ENCODE results near the gene SLC35G2.
"Not testable (repeated sequence)": the region's sequence is repeated elsewhere in the genome, so short reads cannot be mapped to it uniquely, and the experiment has no call there.

Gene SLC35G2

GRCh38 chr3:136818769-136819391 lies at the start of gene SLC35G2:
SLC35G2 (plus strand) TSS chr3:136819126; CDS start chr3:136854461, 35,335 bp downstream.
- no peak for DNase-seq (ENCODE audit: insufficient read length, low spot score)
- FAIRE-seq: no peak

GRCh38 chr3:136772709-136773108 lies 46.2 kb upstream of the SLC35G2 start:
- DNase-seq (ENCODE audit: insufficient read length, low spot score) (no peak), FAIRE-seq (no peak)

- DNase-seq (ENCODE audit: insufficient read length, low spot score) (no peak), FAIRE-seq (no peak)
Measured at GRCh38 chr3:136778865-136779264, 40.1 kb upstream of the SLC35G2 start.

- DNase-seq (ENCODE audit: insufficient read length, low spot score) (no peak), FAIRE-seq (no peak)
Measured at GRCh38 chr3:136780741-136781140, 38.2 kb upstream of the SLC35G2 start.

- FAIRE-seq: no peak
- no peak for DNase-seq (ENCODE audit: insufficient read length, low spot score)
Measured at GRCh38 chr3:136783708-136784191, 35.2 kb upstream of the SLC35G2 start.

- FAIRE-seq: peak; percentile 52
- peak; percentile 41 for DNase-seq (ENCODE audit: insufficient read length, low spot score)
Measured at GRCh38 chr3:136787349-136787748, 31.6 kb upstream of the SLC35G2 start.

- DNase-seq (ENCODE audit: insufficient read length, low spot score) (no peak), FAIRE-seq (no peak)
Measured at GRCh38 chr3:136788154-136788553, 30.8 kb upstream of the SLC35G2 start.

- FAIRE-seq: no peak
- DNase-seq (ENCODE audit: insufficient read length, low spot score): no peak
Measured at GRCh38 chr3:136789976-136790375, 28.9 kb upstream of the SLC35G2 start.

- DNase-seq (ENCODE audit: insufficient read length, low spot score): no peak
- no peak for FAIRE-seq
Measured at GRCh38 chr3:136790786-136791185, 28.1 kb upstream of the SLC35G2 start.

GRCh38 chr3:136792556-136793330 lies 26.2 kb upstream of the SLC35G2 start:
- DNase-seq (ENCODE audit: insufficient read length, low spot score) (no peak), FAIRE-seq (no peak)

GRCh38 chr3:136801146-136801545 lies 17.8 kb upstream of the SLC35G2 start:
- FAIRE-seq; DNase-seq (ENCODE audit: insufficient read length, low spot score): not testable (repeated sequence)

GRCh38 chr3:136802481-136802996 lies 16.4 kb upstream of the SLC35G2 start:
- no peak for DNase-seq (ENCODE audit: insufficient read length, low spot score)
- FAIRE-seq: no peak

GRCh38 chr3:136804141-136804540 lies 14.8 kb upstream of the SLC35G2 start:
- DNase-seq (ENCODE audit: insufficient read length, low spot score) (no peak), FAIRE-seq (no peak)

GRCh38 chr3:136804813-136805212 lies 14.1 kb upstream of the SLC35G2 start:
- no peak for FAIRE-seq
- DNase-seq (ENCODE audit: insufficient read length, low spot score): no peak

GRCh38 chr3:136805795-136806194 lies 13.1 kb upstream of the SLC35G2 start:
- DNase-seq (ENCODE audit: insufficient read length, low spot score) (no peak), FAIRE-seq (no peak)

GRCh38 chr3:136811701-136812100 lies 7.2 kb upstream of the SLC35G2 start:
- FAIRE-seq (no peak), DNase-seq (ENCODE audit: insufficient read length, low spot score) (no peak)

- DNase-seq (ENCODE audit: insufficient read length, low spot score) (no peak), FAIRE-seq (no peak)
Measured at GRCh38 chr3:136817448-136817847, 1.5 kb upstream of the SLC35G2 start.

GRCh38 chr3:136818191-136818768 lies 646 bp upstream of the SLC35G2 start:
- no peak for DNase-seq (ENCODE audit: insufficient read length, low spot score)
- no peak for FAIRE-seq

- DNase-seq (ENCODE audit: insufficient read length, low spot score) (no peak), FAIRE-seq (no peak)
Measured at GRCh38 chr3:136819392-136819730, 435 bp downstream of the SLC35G2 start.

- FAIRE-seq (peak; percentile 14), DNase-seq (ENCODE audit: insufficient read length, low spot score) (no peak)
Measured at GRCh38 chr3:136819731-136820679, 1.1 kb downstream of the SLC35G2 start.

Data from GM19239 (cell line).